Measurements from ENCODE around the gene CNPY4.

The CNPY4 gene

DNA sequence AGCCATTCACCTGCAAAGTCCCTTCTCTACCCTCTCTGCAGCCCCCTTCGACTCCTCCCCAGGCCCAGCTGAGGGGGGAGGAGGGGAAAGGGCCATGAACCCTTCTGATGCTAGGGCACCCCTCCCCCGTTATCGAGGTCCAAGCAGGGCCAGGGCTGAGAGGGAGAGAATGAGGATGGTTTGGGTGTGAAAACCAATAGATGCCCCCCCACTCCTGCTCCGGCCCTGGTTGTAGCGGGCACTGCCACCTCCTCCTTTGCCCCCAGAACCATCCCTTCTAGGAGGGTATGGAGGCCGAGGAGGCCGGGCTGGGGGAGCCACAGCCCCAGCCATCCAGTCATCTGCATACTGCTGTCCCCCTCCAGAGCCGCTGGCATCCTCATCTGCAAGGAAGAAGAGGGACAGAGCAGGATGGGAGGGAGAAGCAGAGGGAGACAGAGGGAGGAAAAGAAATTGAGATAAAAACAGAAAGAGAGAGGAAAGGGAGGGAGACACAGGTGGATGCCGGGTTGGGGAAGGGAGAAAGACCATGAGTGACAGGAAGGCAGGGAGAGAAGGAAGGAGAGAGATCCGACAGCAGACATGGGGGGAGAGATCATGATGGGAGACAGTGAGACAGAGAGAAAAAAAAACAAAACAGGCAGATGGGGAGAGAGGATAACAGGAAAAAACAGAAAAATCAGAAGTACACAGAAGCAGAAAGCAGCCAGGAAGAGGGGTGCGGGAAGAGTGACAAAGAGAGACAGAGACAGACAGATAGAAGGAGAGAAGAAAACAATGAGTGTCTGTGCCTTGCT is 50.9 kb downstream of the CNPY4 start:
- no peak for DNase-seq

DNA sequence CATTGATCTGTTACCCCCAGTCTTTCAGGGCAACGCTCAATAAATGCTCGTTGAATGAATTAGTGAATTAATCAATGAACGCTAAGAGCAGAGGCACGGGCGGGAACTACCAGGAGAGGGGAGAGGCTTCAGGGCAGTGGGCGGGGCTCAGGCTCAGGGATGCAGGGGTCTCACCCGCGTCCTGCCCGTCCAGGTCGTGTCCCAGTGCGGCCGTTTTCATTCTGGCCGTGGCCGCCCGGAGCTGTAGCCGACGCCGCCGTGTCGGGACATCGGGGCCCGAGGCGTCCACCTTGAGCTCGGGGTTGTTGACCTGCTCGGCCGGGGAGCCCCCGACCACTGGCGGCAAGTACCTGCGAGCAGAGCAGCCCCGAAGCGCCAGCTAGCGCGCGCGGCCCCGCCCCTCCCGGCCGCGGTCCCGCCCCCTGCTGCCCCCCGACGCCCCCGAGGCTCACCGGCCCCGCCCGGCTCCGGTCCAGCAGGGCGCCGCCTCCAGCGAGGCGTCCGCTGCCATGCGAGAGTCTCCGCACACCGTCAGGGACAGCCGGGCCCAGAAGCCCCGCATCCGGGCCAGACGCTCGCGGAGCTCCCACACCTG is 51.8 kb downstream of the CNPY4 start:
- no peak for DNase-seq

DNA sequence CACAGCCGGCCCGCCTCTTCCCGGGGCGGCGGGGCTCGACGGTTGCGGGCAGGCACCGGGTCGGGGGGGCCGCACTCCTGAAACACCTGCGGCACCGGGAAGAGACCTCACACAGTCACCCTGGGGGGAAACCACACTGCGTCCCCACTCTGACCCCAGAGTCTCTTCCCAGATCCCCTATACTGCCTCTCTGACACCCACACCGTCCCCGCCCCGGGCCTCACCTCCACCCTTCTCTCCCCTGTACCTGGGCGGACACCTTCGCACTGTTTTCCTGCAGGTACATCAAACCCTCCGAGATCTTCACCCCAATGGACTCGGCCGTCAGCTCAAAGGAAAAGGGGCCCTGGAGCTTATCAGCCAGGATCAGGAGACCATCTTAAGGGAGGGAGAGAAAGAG is 52.4 kb downstream of the CNPY4 start:
- no peak for DNase-seq

DNA sequence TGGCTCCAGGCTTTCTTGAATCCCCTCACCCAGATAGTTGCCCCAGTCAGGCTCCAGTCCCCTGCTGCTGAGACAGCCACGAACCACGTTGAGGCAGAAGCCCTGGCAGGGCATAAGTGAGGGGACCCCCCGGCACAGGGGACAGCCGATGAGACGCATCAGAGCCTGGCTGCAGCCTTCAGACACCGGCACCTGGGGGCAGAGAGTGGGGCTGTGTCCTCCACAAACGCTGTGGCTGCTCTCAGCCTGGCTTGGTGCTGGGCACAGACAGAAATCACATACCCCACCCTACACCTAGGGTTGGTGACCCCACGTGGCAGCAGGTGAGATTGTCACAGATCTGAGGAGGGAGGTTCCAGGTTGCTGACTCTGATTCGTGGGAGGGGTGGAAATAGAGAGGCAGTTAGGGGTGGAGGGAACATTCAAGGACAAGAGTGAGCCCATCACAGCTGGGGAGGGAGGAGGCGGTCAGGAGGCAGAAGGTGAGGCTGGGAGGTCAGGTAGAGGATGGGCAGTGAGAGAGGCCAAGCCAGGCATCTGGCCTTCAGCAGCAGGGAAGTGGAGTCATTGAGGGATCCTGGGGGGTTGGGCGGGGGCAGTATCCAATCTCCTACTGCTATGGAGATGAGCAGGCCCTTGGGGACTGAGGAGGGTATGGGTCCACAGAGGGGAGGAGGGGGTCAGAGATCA is 54.5 kb downstream of the CNPY4 start:
- no peak for DNase-seq

DNA sequence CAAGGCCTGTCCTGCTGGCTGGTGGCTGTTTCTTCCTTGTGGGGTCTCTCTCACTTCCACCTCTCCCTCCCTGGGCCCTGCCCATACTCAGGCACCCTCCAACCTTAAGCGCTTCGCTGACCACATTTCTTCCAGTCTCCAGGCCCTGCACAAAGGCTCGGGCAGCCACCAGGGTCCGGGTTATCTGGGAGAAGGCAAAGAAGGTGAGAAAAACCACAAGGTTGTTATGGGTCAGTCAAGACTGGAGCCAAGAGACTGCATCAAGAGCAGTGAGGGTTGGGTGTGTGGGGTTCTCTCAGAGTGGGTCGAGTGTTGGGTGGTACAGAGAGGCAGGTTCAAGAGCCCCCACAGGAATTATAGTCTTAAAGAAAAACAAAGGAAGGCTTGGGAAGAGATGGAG is 55.1 kb downstream of the CNPY4 start:
- no peak for DNase-seq
